Activated effector memory CD4-positive, alpha-beta T cell treated with anti-CD3 and anti-CD28 coated beads, Interleukin-2, amount 50 U/mL, for 16 hours (primary cell): ENCODE results near the gene PODNL1.
A peak's percentile ranks its signal among the peaks of the same experiment; 100 is the strongest.
"Not testable (repeated sequence)": the region's sequence is repeated elsewhere in the genome, so short reads cannot be mapped to it uniquely, and the experiment has no call there.

Experiments
- DNase-seq: peaks from one replicate; pipeline ENCODE4 v3.0.0-alpha.2; 2020

The PODNL1 gene

GRCh38 chr19:13923194-13923987, 14.8 kb downstream of the PODNL1 start:
- DNase-seq = no peak

- DNase-seq = not testable (repeated sequence)
These were observed 16.1 kb downstream of the PODNL1 start for GRCh38 chr19:13922118-13922517.

GRCh38 chr19:13920940-13921747, 17.1 kb downstream of the PODNL1 start:
- DNase-seq = no peak

- DNase-seq = no peak
These were observed 17.7 kb downstream of the PODNL1 start for GRCh38 chr19:13920524-13920923.

GRCh38 chr19:13918726-13919411, 19.3 kb downstream of the PODNL1 start:
- no peak for DNase-seq

GRCh38 chr19:13917888-13918406, 20.3 kb downstream of the PODNL1 start:
- no peak for DNase-seq

GRCh38 chr19:13914777-13915176, 23.4 kb downstream of the PODNL1 start:
- no peak for DNase-seq

- DNase-seq = no peak
These were observed 24.9 kb downstream of the PODNL1 start for GRCh38 chr19:13913352-13913751.

GRCh38 chr19:13909430-13909829, 28.8 kb downstream of the PODNL1 start:
- DNase-seq = no peak

GRCh38 chr19:13908674-13909073, 29.5 kb downstream of the PODNL1 start:
- no peak for DNase-seq

GRCh38 chr19:13906910-13907309, 31.3 kb downstream of the PODNL1 start:
- no peak for DNase-seq

GRCh38 chr19:13906521-13906904, 31.7 kb downstream of the PODNL1 start:
- DNase-seq = peak; percentile 75

GRCh38 chr19:13905634-13906520, 32.3 kb downstream of the PODNL1 start, which contains the start of the genes BRME1 and CC2D1A:
TSS of gene BRME1 (minus strand) at chr19:13906117. CDS start at chr19:13904892, 1,225 bp downstream.
TSS of gene CC2D1A (plus strand) at chr19:13906201. CDS start at chr19:13906442, 241 bp downstream.
- DNase-seq = peak; percentile 99

GRCh38 chr19:13902993-13903555, 35.1 kb downstream of the PODNL1 start:
- DNase-seq = peak; percentile 66

GRCh38 chr19:13899912-13900584, 38.2 kb downstream of the PODNL1 start:
- no peak for DNase-seq

- DNase-seq = no peak
These were observed 38.8 kb downstream of the PODNL1 start for GRCh38 chr19:13899393-13899792.

GRCh38 chr19:13896227-13896626, 42.0 kb downstream of the PODNL1 start:
- no peak for DNase-seq

- DNase-seq = no peak
These were observed 43.7 kb downstream of the PODNL1 start for GRCh38 chr19:13894552-13894951.

GRCh38 chr19:13892870-13893269, 45.3 kb downstream of the PODNL1 start:
- DNase-seq = no peak

- DNase-seq = no peak
These were observed 48.1 kb downstream of the PODNL1 start for GRCh38 chr19:13890136-13890535.

GRCh38 chr19:13888281-13888680, 49.9 kb downstream of the PODNL1 start:
- no peak for DNase-seq
